HCT116 (cell line): Measurements from ENCODE around the gene CEP112. TPM values are rescaled to one million over a fixed set of nuclear protein-coding genes. Genes with fewer than 3 reads are reported as not detected.

Experiments used
- ATAC-seq: fragments of 200-7000 bp; cut with Tn5 transposase; 2 replicates; pipeline ENCODE4 v1.9.1; 2020; ENCODE audit warnings: mild to moderate bottlenecking, moderate library complexity
- BruUV-seq: library from RNA; stranded (reverse); fragments of 400-500 nt; replicated peaks from 2 replicates; lab custom pipeline; 2021; lab: Mats Ljungman, UMichigan
- CTCF ChIA-PET: fragments of 300-600 bp; sonication (Branson Sonifier 250); formaldehyde crosslinking; loops from one replicate; lab custom pipeline; 2021; ENCODE audit warnings: antibody characterized with exemption; lab: Charles Lee
- POLR2A ChIA-PET: fragments of 300-600, 350-600 bp; sonication (Branson Sonifier 250); formaldehyde crosslinking; loops from one replicate; lab custom pipeline; 2021; ENCODE audit warnings: antibody characterized with exemption; lab: Charles Lee
- RAD21 ChIA-PET, 2 experiments: fragments of 300-600 bp; sonication (Branson Sonifier 250); formaldehyde crosslinking; loops; one replicate each; lab custom pipeline; 2023; ENCODE audit warnings: low total read pairs in 2 of 2; ENCODE audit not compliant: uncharacterized antibody in 2 of 2, unreplicated experiment in 2 of 2, low non-redundant PET in 1 of 2; lab: Charles Lee
- DNase-seq: peaks from one replicate; pipeline ENCODE4 v3.0.0-alpha.2; 2010; ENCODE audit warnings: low read depth, low spot score
- H2AFZ ChIP-seq: fragments of 200-600 bp; shearing (Covaris generic), sonication (generic); 2 replicates; pipeline ENCODE4 v1.6.1; 2017; ENCODE audit warnings: low read depth, mixed run types, mixed read lengths, antibody characterized with exemption, low read length; ENCODE audit not compliant: poor library complexity, severe bottlenecking
- H3K27ac ChIP-seq: 2 replicates; pipeline ENCODE4 v1.5.1; 2012; ENCODE audit warnings: low read depth, low read length
- H3K27me3 ChIP-seq: fragments of 200-600 bp; sonication (generic); 2 replicates; pipeline ENCODE4 v1.6.1; 2016; ENCODE audit warnings: mixed run types, low read length, mixed read lengths; ENCODE audit not compliant: insufficient read depth
- H3K36me3 ChIP-seq, 2 experiments: fragments of 200-500 bp in 1 of 2; fragments of 200-600 bp in 1 of 2; sonication (Bioruptor generic) in 1 of 2; sonication (generic) in 1 of 2; 2 replicates each; pipeline versions ENCODE4 v1.5.1 to v1.6.1; 2014 to 2016; ENCODE audit warnings: low read length in 2 of 2, inconsistent platforms in 1 of 2, mixed read lengths in 1 of 2, mixed run types in 1 of 2; ENCODE audit not compliant: insufficient read depth in 2 of 2, control insufficient read depth in 1 of 2
- H3K4me1 ChIP-seq, 2 experiments: fragments of 200-600 bp in 1 of 2; sonication (generic) in 1 of 2; 2 replicates each; pipeline versions ENCODE4 v1.5.1 to v1.6.1; 2012 to 2017; ENCODE audit warnings: low read length in 2 of 2, inconsistent platforms in 1 of 2, mild to moderate bottlenecking in 1 of 2, mixed read lengths in 1 of 2, mixed run types in 1 of 2, moderate library complexity in 1 of 2; ENCODE audit not compliant: insufficient read depth in 2 of 2, control insufficient read depth in 1 of 2
- H3K4me2 ChIP-seq: fragments of 200-600 bp; sonication (generic); 2 replicates; pipeline ENCODE4 v1.6.1; 2017; ENCODE audit warnings: mixed run types, low read length, mixed read lengths
- H3K4me3 ChIP-seq, 2 experiments: fragments of 200-600 bp in 1 of 2; sonication (generic) in 1 of 2; replicated peaks in 1 of 2; 2 replicates each; pipeline ENCODE4 v1.5.1; 2011 to 2016; ENCODE audit warnings: low read length in 2 of 2, control low read depth in 1 of 2, low read depth in 1 of 2, mild to moderate bottlenecking in 1 of 2, mixed read lengths in 1 of 2, mixed run types in 1 of 2
- H3K79me2 ChIP-seq: fragments of 200-600 bp; sonication (generic); 2 replicates; pipeline ENCODE4 v1.6.1; 2017; ENCODE audit warnings: mild to moderate bottlenecking, mixed run types, low read length, moderate library complexity, mixed read lengths; ENCODE audit not compliant: insufficient read depth
- H3K9ac ChIP-seq: fragments of 200-600 bp; sonication (generic); 2 replicates; pipeline ENCODE4 v1.6.1; 2016; ENCODE audit warnings: low read length, mixed read lengths
- H3K9me2 ChIP-seq: fragments of 200-600 bp; sonication (generic), shearing (Covaris generic); 2 replicates; pipeline ENCODE4 v1.6.1; 2017; ENCODE audit warnings: mixed run types, mild to moderate bottlenecking, moderate library complexity; ENCODE audit not compliant: insufficient read depth
- H3K9me3 ChIP-seq, 2 experiments: fragments of 200-500 bp in 1 of 2; fragments of 200-600 bp in 1 of 2; sonication (Bioruptor generic) in 1 of 2; sonication (generic) in 1 of 2; 2 replicates each; pipeline ENCODE4 v1.6.1; 2014 to 2017; ENCODE audit warnings: low read length in 2 of 2, mixed read lengths in 2 of 2, inconsistent platforms in 1 of 2, low read depth in 1 of 2, mild to moderate bottlenecking in 1 of 2, mixed run types in 1 of 2, moderate library complexity in 1 of 2; ENCODE audit not compliant: control insufficient read depth in 1 of 2, insufficient read depth in 1 of 2
- H4K20me1 ChIP-seq: fragments of 200-600 bp; sonication (generic), shearing (Covaris generic); 2 replicates; pipeline ENCODE4 v1.6.1; 2017; ENCODE audit warnings: mixed run types, mild to moderate bottlenecking, moderate library complexity; ENCODE audit not compliant: insufficient read depth
- CEBPB ChIP-seq: IDR thresholded peaks from 2 replicates; pipeline ENCODE4 v1.6.1; 2012; ENCODE audit warnings: low read depth
- EGR1 ChIP-seq: IDR thresholded peaks from 2 replicates; pipeline ENCODE4 v1.6.1; 2012; ENCODE audit warnings: low read depth
- ELF1 ChIP-seq: IDR thresholded peaks from 2 replicates; pipeline ENCODE4 v1.6.1; 2012; ENCODE audit warnings: low read depth, borderline replicate concordance
- EZH2 ChIP-seq: fragments of 200-600 bp; sonication (generic); IDR thresholded peaks from 2 replicates; pipeline ENCODE4 v1.6.1; 2017; ENCODE audit warnings: antibody characterized with exemption, mixed run types
- EZH2phosphoT487 ChIP-seq: fragments of 200-600 bp; IDR thresholded peaks from 2 replicates; pipeline ENCODE4 v1.6.1; 2018; ENCODE audit warnings: antibody characterized with exemption, borderline replicate concordance
- FOSL1 ChIP-seq: IDR thresholded peaks from 2 replicates; pipeline ENCODE4 v1.6.1; 2012; ENCODE audit warnings: low read depth
- JUND ChIP-seq: IDR thresholded peaks from 2 replicates; pipeline ENCODE4 v1.6.1; 2012
- MAX ChIP-seq: IDR thresholded peaks from 2 replicates; pipeline ENCODE4 v1.6.1; 2012
- POLR2A ChIP-seq: IDR thresholded peaks from 2 replicates; pipeline ENCODE4 v1.7.0; 2011; ENCODE audit warnings: borderline replicate concordance; ENCODE audit not compliant: insufficient read depth, insufficient read length; ENCODE audit errors: extremely low read depth
- REST ChIP-seq: IDR thresholded peaks from 2 replicates; pipeline ENCODE4 v1.6.1; 2012; ENCODE audit warnings: low read depth
- TCF7L2 ChIP-seq: IDR thresholded peaks from 2 replicates; pipeline ENCODE4 v1.7.0; 2011; ENCODE audit warnings: borderline replicate concordance, inconsistent platforms; ENCODE audit not compliant: insufficient read depth, insufficient read length; ENCODE audit errors: extremely low read depth
- YY1 ChIP-seq: IDR thresholded peaks from 2 replicates; pipeline ENCODE4 v1.6.1; 2011; ENCODE audit warnings: low read length, low read depth, moderate library complexity, mild to moderate bottlenecking; ENCODE audit not compliant: insufficient replicate concordance; ENCODE audit errors: extremely low read depth
- ZBTB33 ChIP-seq: IDR thresholded peaks from 2 replicates; pipeline ENCODE4 v1.6.1; 2011; ENCODE audit warnings: mild to moderate bottlenecking, low read length, moderate library complexity; ENCODE audit not compliant: insufficient replicate concordance; ENCODE audit errors: extremely low read depth
- intact Hi-C: fragments of 100-400 bp; cut with micrococcal nuclease; formaldehyde crosslinking; loops from 2 replicates; pipeline ENCODE4 v1.10.0; 2022
- total RNA-seq: library from RNA; stranded (reverse); gene quantifications from one replicate; pipeline ENCODE4 v1.2.1, GENCODE V29; 2021; ENCODE audit not compliant: unreplicated experiment
- TF ChIP-seq, protein P1 (sequence below): IDR thresholded peaks from 2 replicates; pipeline ENCODE4 v1.6.1; 2012

The CEP112 gene
- total RNA-seq, 1 experiment from 2014 or later, result 10.9 TPM

GRCh38 chr17:66172144-66172543, 19.8 kb downstream of the CEP112 start:
- no peak for TF ChIP-seq POLR2A
- TF ChIP-seq EZH2, result no peak
- TF ChIP-seq ELF1, result no peak
- TF ChIP-seq EZH2phosphoT487, result no peak
- no peak for TF ChIP-seq CEBPB
- no peak for TF ChIP-seq ZBTB33
- TF ChIP-seq EGR1, result no peak
- no peak for TF ChIP-seq JUND
- no peak for TF ChIP-seq YY1
- no peak for TF ChIP-seq FOSL1
- TF ChIP-seq REST, result no peak
- TF ChIP-seq MAX, result no peak
- no peak for TF ChIP-seq TCF7L2
- TF ChIP-seq, protein P1, sequence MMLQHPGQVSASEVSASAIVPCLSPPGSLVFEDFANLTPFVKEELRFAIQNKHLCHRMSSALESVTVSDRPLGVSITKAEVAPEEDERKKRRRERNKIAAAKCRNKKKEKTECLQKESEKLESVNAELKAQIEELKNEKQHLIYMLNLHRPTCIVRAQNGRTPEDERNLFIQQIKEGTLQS, result no peak
- H3K4me1 ChIP-seq, result peaks cover 0 to 5% of the 10 kb centered on the region in 2 experiments; a peak in 1 of 4 replicates
- no peaks in the 10 kb centered on the region for H3K27me3 ChIP-seq
- no peaks in the 10 kb centered on the region for H4K20me1 ChIP-seq
- no peak overlapping the region for H3K27ac ChIP-seq
- H3K9me2 ChIP-seq, result no peaks in the 10 kb centered on the region
- H3K36me3 ChIP-seq, result no peaks in the 10 kb centered on the region
- intact Hi-C loops, result no loop called here
- no TSS peak for BruUV-seq
- CTCF ChIA-PET, result no interaction called here
- RAD21 ChIA-PET, result no interaction called here
- no peak overlapping the region for H3K9ac ChIP-seq
- no peaks in the 10 kb centered on the region for H3K9me3 ChIP-seq
- H3K79me2 ChIP-seq, result no peaks in the 10 kb centered on the region
- H3K4me2 ChIP-seq, result no peak overlapping the region
- POLR2A ChIA-PET, result no interaction called here
- H3K4me3 ChIP-seq, result no peak overlapping the region
- H2AFZ ChIP-seq, result no peak overlapping the region
- ATAC-seq (no peak), DNase-seq (no peak)
